Naive thymus-derived CD4-positive, alpha-beta T cell (primary cell): Measurements from ENCODE around the gene PARP15. TPM values are rescaled to one million over a fixed set of nuclear protein-coding genes. Genes with fewer than 3 reads are reported as not detected.

Experiments used
- ATAC-seq: fragments of 150-1000 bp; cut with Tn5 transposase; 2 replicates; pipeline ENCODE4 v1.10.0; 2021; ENCODE audit warnings: mild to moderate bottlenecking, moderate library complexity
- CTCF ChIA-PET: fragments of 350-600 bp; sonication (Branson Sonifier 250); formaldehyde crosslinking; loops from one replicate; lab custom pipeline; 2021; ENCODE audit warnings: antibody characterized with exemption; lab: Charles Lee
- POLR2A ChIA-PET: fragments of 350-600 bp; sonication (Branson Sonifier 250); formaldehyde crosslinking; loops from one replicate; lab custom pipeline; 2021; ENCODE audit warnings: antibody characterized with exemption, inconsistent platforms; lab: Charles Lee
- DNase-seq, 9 donors: peaks; one replicate each; pipeline versions ENCODE4 v3.0.0 to v3.0.0-alpha.2; 2020 to 2022; ENCODE audit warnings: mixed read lengths in 1 of 9
- H3K27ac ChIP-seq: one replicate; pipeline ENCODE4 v1.7.0; 2013; ENCODE audit warnings: mild to moderate bottlenecking, low read depth, low read length, moderate library complexity
- H3K27me3 ChIP-seq, 2 donors: one replicate each; pipeline ENCODE4 v1.7.0; 2013; ENCODE audit warnings: low read length in 2 of 2, mild to moderate bottlenecking in 2 of 2, moderate library complexity in 2 of 2; ENCODE audit not compliant: control insufficient read depth in 2 of 2, insufficient read depth in 2 of 2
- H3K36me3 ChIP-seq, 3 experiments: 1 replicate in 2 of 3; 2 replicates in 1 of 3; pipeline ENCODE4 v1.7.0; 2013; ENCODE audit warnings: low read length in 3 of 3, mild to moderate bottlenecking in 3 of 3, moderate library complexity in 1 of 3; ENCODE audit not compliant: insufficient read depth in 3 of 3, control insufficient read depth in 2 of 3
- H3K4me1 ChIP-seq, 2 donors: one replicate each; pipeline ENCODE4 v1.7.0; 2013; ENCODE audit warnings: low read length in 2 of 2, mild to moderate bottlenecking in 2 of 2, moderate library complexity in 1 of 2; ENCODE audit not compliant: control insufficient read depth in 2 of 2, insufficient read depth in 2 of 2
- H3K4me3 ChIP-seq: 2 replicates; pipeline ENCODE4 v1.7.0; 2013; ENCODE audit warnings: mild to moderate bottlenecking, low read length
- H3K9me3 ChIP-seq, 3 experiments: 1 replicate in 2 of 3; 2 replicates in 1 of 3; pipeline ENCODE4 v1.7.0; 2013; ENCODE audit warnings: low read length in 3 of 3; ENCODE audit not compliant: control insufficient read depth in 2 of 3
- H3K27ac Mint-ChIP-seq, 9 donors: one replicate each; pipeline ENCODE4 v1.8.0; 2020 to 2022; ENCODE audit warnings: mixed read lengths in 9 of 9, mild to moderate bottlenecking in 8 of 9, moderate library complexity in 5 of 9, inconsistent platforms in 2 of 9
- H3K27me3 Mint-ChIP-seq, 5 donors: one replicate each; pipeline ENCODE4 v1.8.0; 2021 to 2022; ENCODE audit warnings: mixed read lengths in 5 of 5, mild to moderate bottlenecking in 1 of 5
- H3K36me3 Mint-ChIP-seq, 5 donors: one replicate each; pipeline ENCODE4 v1.8.0; 2020 to 2022; ENCODE audit warnings: mixed read lengths in 5 of 5, mild to moderate bottlenecking in 3 of 5, inconsistent platforms in 1 of 5
- H3K4me1 Mint-ChIP-seq, 7 donors: one replicate each; pipeline ENCODE4 v1.8.0; 2020 to 2022; ENCODE audit warnings: mixed read lengths in 7 of 7, mild to moderate bottlenecking in 3 of 7, inconsistent platforms in 1 of 7
- H3K4me3 Mint-ChIP-seq, 10 donors: one replicate each; pipeline ENCODE4 v1.8.0; 2020 to 2022; ENCODE audit warnings: mild to moderate bottlenecking in 10 of 10, mixed read lengths in 10 of 10, moderate library complexity in 6 of 10, inconsistent platforms in 2 of 10
- H3K9me3 Mint-ChIP-seq, 11 donors: one replicate each; pipeline ENCODE4 v1.8.0; 2020 to 2022; ENCODE audit warnings: mixed read lengths in 11 of 11, mild to moderate bottlenecking in 4 of 11, inconsistent platforms in 1 of 11, moderate library complexity in 1 of 11
- intact Hi-C, 2 donors: fragments of 100-400 bp; cut with micrococcal nuclease; formaldehyde crosslinking; loops; one replicate each; pipeline ENCODE4 v1.15.1; 2023
- polyA plus RNA-seq, 2 donors: library from polyadenylated mRNA; unstranded; fragments of 300-500 nt; fragmentation: Illumina TruSeq; gene quantifications; one replicate each; pipeline ENCODE4 v1.2.3, GENCODE V29; 2021
- total RNA-seq, 6 experiments: library from RNA in 5 of 6; stranded (reverse) in 5 of 6; gene quantifications; 1 replicate in 5 of 6; 2 replicates in 1 of 6; pipeline ENCODE4 v1.2.3 and lab custom pipeline; 2021 to 2026

The PARP15 gene
- total and polyA plus RNA-seq, 7 experiments from 2014 or later: 3.2 to 71.0 (median 46.7) TPM

GRCh38 chr3:122598151-122598550, 20.7 kb downstream of the PARP15 start:
- H3K27me3 ChIP-seq: no peaks in the 10 kb centered on the region
- no peak for DNase-seq

DNA sequence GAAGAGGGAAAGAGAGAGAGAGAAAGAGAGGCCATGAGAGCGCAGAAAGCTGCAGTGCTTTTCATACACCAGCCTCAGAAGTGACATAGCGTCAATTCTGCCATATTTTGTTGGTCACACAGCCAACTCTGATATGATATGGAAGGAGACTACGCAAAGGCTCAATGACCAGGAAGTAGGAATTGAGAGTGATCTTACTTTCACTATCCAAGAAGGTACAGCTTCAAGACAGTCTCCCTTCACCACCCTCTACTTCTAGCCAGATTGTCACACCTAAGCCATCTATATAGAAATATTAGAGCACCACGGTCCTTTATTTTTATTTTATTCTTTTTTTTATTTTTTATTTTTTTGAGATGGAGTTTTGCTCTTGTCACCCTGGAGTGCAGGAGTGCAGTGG, 21.1 kb downstream of the PARP15 start:
- DNase-seq: no peak
- H3K36me3 Mint-ChIP-seq: peaks cover 7 to 50% (median 39%) of the 10 kb centered on the region in 5 donors
- H3K27me3 Mint-ChIP-seq: no peaks in the 10 kb centered on the region
- peaks cover 0 to 6% (median 0%) of the 10 kb centered on the region in 11 donors for H3K9me3 Mint-ChIP-seq
- H3K9me3 ChIP-seq: no peaks in the 10 kb centered on the region
- H3K27ac Mint-ChIP-seq: peak overlapping the region in 1 of 9 donors; percentile 43
- intact Hi-C loops: no loop called here
- H3K4me1 Mint-ChIP-seq: peaks cover 5 to 25% (median 16%) of the 10 kb centered on the region in 7 donors
- no peak overlapping the region for H3K27ac ChIP-seq
- H3K4me3 ChIP-seq: no peak overlapping the region
- no peaks in the 10 kb centered on the region for H3K27me3 ChIP-seq
- ATAC-seq: no peak
- H3K36me3 ChIP-seq: no peaks in the 10 kb centered on the region
- H3K4me3 Mint-ChIP-seq: no peak overlapping the region
- ChIA-PET POLR2A (interaction anchor here (0.6 kb wide), 1 partner anchor 903 kb away, joined by 3 read pairs; no protein-coding TSS in a partner anchor), CTCF (no interaction called here)
- H3K4me1 ChIP-seq: no peaks in the 10 kb centered on the region

More at GRCh38 chr3:122598151-122598550, 20.7 kb downstream of the PARP15 start:
- Mint-ChIP-seq H3K9me3 (peaks cover 0 to 6% (median 0%) of the 10 kb centered on the region in 11 donors), H3K36me3 (peaks cover 7 to 46% (median 35%) of the 10 kb centered on the region in 5 donors), H3K4me1 (peaks cover under 1 to 21% (median 12%) of the 10 kb centered on the region in 7 donors), H3K4me3 (no peak overlapping the region), H3K27ac (peak overlapping the region in 1 of 9 donors; percentile 43), H3K27me3 (no peaks in the 10 kb centered on the region)
- H3K36me3 ChIP-seq: no peaks in the 10 kb centered on the region
- no peaks in the 10 kb centered on the region for H3K9me3 ChIP-seq
- H3K4me3 ChIP-seq: no peak overlapping the region
- no peak for ATAC-seq
- intact Hi-C loops: no loop called here
- H3K4me1 ChIP-seq: no peaks in the 10 kb centered on the region
- ChIA-PET POLR2A (no interaction called here), CTCF (no interaction called here)
- no peak overlapping the region for H3K27ac ChIP-seq

DNA sequence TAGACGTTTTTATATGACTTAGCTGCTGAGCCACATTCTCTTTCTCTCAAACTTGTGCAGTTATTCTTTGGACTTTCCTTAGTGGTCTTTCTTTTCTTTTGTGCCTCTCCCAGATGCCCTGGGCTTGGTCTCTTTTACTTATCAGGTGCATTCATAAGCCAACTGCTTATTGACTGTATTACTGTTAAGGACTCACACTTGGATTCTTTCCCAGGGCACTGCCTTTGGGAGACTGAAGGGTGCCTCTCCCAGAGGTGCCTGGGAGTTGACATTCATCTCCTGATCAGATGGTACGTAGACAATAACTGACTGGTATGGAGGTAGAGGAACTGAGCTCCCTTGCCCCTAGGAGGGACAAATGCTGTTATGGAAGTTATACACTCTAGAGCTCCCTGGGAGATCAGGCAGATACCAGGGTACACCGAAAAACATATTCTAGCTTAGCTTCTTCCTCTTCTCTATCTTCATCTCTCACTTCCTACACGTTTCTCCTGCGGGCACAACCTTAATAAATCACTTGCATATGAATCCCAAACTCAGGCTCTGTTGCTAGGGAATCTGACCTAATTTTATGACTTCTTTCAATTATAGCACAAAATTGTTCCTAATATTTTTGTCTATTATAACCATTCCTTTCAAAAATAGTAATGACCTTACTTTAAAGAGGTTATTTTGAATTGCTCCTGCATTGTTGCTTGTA, 24.7 kb downstream of the PARP15 start:
- H3K36me3 ChIP-seq: no peaks in the 10 kb centered on the region
- ChIA-PET POLR2A (no interaction called here), CTCF (no interaction called here)
- no peaks in the 10 kb centered on the region for H3K4me1 ChIP-seq
- H3K27me3 ChIP-seq: no peaks in the 10 kb centered on the region
- H3K27ac ChIP-seq: no peak overlapping the region
- H3K36me3 Mint-ChIP-seq: peaks cover 0 to 41% (median 23%) of the 10 kb centered on the region in 5 donors
- DNase-seq (no peak), ATAC-seq (no peak)
- no peak overlapping the region for H3K4me3 ChIP-seq
- no peaks in the 10 kb centered on the region for H3K9me3 ChIP-seq
- H3K4me3 Mint-ChIP-seq: no peak overlapping the region
- H3K9me3 Mint-ChIP-seq: peaks cover 0 to 1% (median 0%) of the 10 kb centered on the region in 11 donors
- intact Hi-C loops: no loop called here
- peak overlapping the region in 1 of 9 donors; percentile 13 for H3K27ac Mint-ChIP-seq
- H3K27me3 Mint-ChIP-seq: no peaks in the 10 kb centered on the region
- H3K4me1 Mint-ChIP-seq: peaks cover 7 to 30% (median 13%) of the 10 kb centered on the region in 7 donors

DNA sequence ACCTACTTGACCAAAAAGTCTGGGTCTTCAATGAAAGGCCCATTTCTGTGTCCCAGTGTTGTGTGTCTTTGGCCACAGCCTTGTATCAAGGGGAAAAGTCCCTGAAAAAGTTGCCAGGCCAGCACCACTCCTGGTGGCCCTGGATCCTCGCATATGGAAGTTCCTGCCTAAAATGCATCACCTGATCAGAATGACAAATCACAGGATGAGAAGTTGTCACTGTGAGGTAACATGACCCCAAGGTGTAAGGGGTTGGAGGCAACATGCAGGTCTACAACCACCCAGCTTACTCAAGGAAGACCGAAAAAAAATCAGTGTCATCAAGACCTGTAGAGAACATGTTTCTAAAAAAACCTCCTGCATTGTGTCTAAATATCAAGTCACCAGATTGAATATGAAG, 25.6 kb downstream of the PARP15 start:
- ChIA-PET POLR2A (no interaction called here), CTCF (no interaction called here)
- Histone ChIP-seq H3K27me3 (no peaks in the 10 kb centered on the region), H3K9me3 (no peaks in the 10 kb centered on the region), H3K36me3 (no peaks in the 10 kb centered on the region), H3K4me3 (no peak overlapping the region), H3K27ac (no peak overlapping the region), H3K4me1 (no peaks in the 10 kb centered on the region)
- no peak overlapping the region for H3K4me3 Mint-ChIP-seq
- no peak for ATAC-seq
- no peaks in the 10 kb centered on the region for H3K27me3 Mint-ChIP-seq
- DNase-seq: no peak
- intact Hi-C loops: no loop called here
- peaks cover 0 to 1% (median 0%) of the 10 kb centered on the region in 11 donors for H3K9me3 Mint-ChIP-seq
- peaks cover 7 to 33% (median 13%) of the 10 kb centered on the region in 7 donors for H3K4me1 Mint-ChIP-seq
- H3K27ac Mint-ChIP-seq: peak overlapping the region in 1 of 9 donors; percentile 10
- H3K36me3 Mint-ChIP-seq: peaks cover 0 to 46% (median 26%) of the 10 kb centered on the region in 5 donors

- peaks cover 10 to 51% (median 39%) of the 10 kb centered on the region in 5 donors for H3K36me3 Mint-ChIP-seq
- POLR2A ChIA-PET: no interaction called here
- CTCF ChIA-PET: no interaction called here
Measured at GRCh38 chr3:122606330-122606729, 28.9 kb downstream of the PARP15 start.

GRCh38 chr3:122608916-122609315, 31.5 kb downstream of the PARP15 start:
- Histone ChIP-seq H3K4me3 (no peak overlapping the region), H3K9me3 (no peaks in the 10 kb centered on the region), H3K27ac (no peak overlapping the region), H3K36me3 (peaks cover 0 to 23% (median 6%) of the 10 kb centered on the region in 3 experiments), H3K27me3 (no peaks in the 10 kb centered on the region), H3K4me1 (no peaks in the 10 kb centered on the region)
- peaks cover 0 to 3% (median 0%) of the 10 kb centered on the region in 11 donors for H3K9me3 Mint-ChIP-seq
- H3K27ac Mint-ChIP-seq: peak overlapping the region in 3 of 9 donors; percentile 21 to 93 (median 71)
- H3K4me3 Mint-ChIP-seq: peak overlapping the region in 1 of 10 donors; percentile 44
- CTCF ChIA-PET: no interaction called here
- intact Hi-C loops: loop anchor here in 1 of 2 donors (5.0 kb wide), 1 partner anchor 47 kb away; the partner anchor contains the start of genes DTX3L and PARP9
- H3K27me3 Mint-ChIP-seq: no peaks in the 10 kb centered on the region
- H3K4me1 Mint-ChIP-seq: peaks cover 5 to 36% (median 8%) of the 10 kb centered on the region in 7 donors
- POLR2A ChIA-PET: no interaction called here
- no peak for ATAC-seq
- H3K36me3 Mint-ChIP-seq: peaks cover 10 to 51% (median 33%) of the 10 kb centered on the region in 5 donors
- DNase-seq: no peak

More at GRCh38 chr3:122606330-122606729, 28.9 kb downstream of the PARP15 start:
- Histone ChIP-seq H3K9me3 (no peaks in the 10 kb centered on the region), H3K27ac (no peak overlapping the region), H3K36me3 (peaks cover 0 to 11% (median 6%) of the 10 kb centered on the region in 3 experiments), H3K4me1 (no peaks in the 10 kb centered on the region), H3K27me3 (no peaks in the 10 kb centered on the region), H3K4me3 (no peak overlapping the region)
- intact Hi-C loops: loop anchor here in 1 of 2 donors (5.0 kb wide), 1 partner anchor 44 kb away; the partner anchor contains the start of genes DTX3L and PARP9
- Mint-ChIP-seq H3K4me1 (peaks cover 9 to 43% (median 14%) of the 10 kb centered on the region in 7 donors), H3K27ac (peak overlapping the region in 2 of 9 donors; percentile 17 to 61), H3K4me3 (no peak overlapping the region), H3K27me3 (no peaks in the 10 kb centered on the region), H3K9me3 (peaks cover 0 to 3% (median 0%) of the 10 kb centered on the region in 11 donors)
- ATAC-seq (no peak), DNase-seq (no peak)
